Measurements from ENCODE around the gene DNAH17. TPM values are rescaled to one million over a fixed set of nuclear protein-coding genes. Genes with fewer than 3 reads are reported as not detected.

The DNAH17 gene
- total RNA-seq, 1 experiment from 2014 or later: 0.13 TPM

- Mint-ChIP-seq H3K27me3 (ENCODE audit: low read depth) (no peaks in the 10 kb centered on the region), H3K4me3 (no peak overlapping the region), H3K27ac (no peak overlapping the region), H3K4me1 (peaks cover 13 to 14% of the 10 kb centered on the region in 2 experiments; a peak in 3 of 4 replicates), H3K9me3 (no peaks in the 10 kb centered on the region), H3K36me3 (ENCODE audit: insufficient read depth in 1 of 3, low read depth in 3 of 3) (peaks cover 0 to 4% (median 0%) of the 10 kb centered on the region in 3 experiments; a peak in 2 of 7 replicates)
- Histone ChIP-seq H3K79me1 (ENCODE audit: insufficient read depth, low read depth, low read length, poor library complexity, severe bottlenecking) (no peaks in the 10 kb centered on the region), H2BK120ac (ENCODE audit: low read depth, low read length, poor library complexity, severe bottlenecking) (no peak overlapping the region), H4K5ac (ENCODE audit: insufficient read length, low read depth, low read length) (no peak overlapping the region), H3K9ac (ENCODE audit: extremely low read depth, insufficient read length, low read length) (no peak overlapping the region), H3K23me2 (ENCODE audit: insufficient read length, low read depth, low read length, poor library complexity, severe bottlenecking) (no peaks in the 10 kb centered on the region), H2BK20ac (ENCODE audit: low read depth, low read length, poor library complexity, severe bottlenecking) (no peak overlapping the region), H3K18ac (ENCODE audit: insufficient read length, low read depth, low read length) (no peak overlapping the region), H4K8ac (replicated peaks; ENCODE audit: insufficient read length, low read depth, low read length) (no peak overlapping the region), H2BK12ac (ENCODE audit: insufficient read length, low read depth, low read length) (no peak overlapping the region), H3K4ac (ENCODE audit: low read depth, low read length) (no peak overlapping the region), H3K14ac (ENCODE audit: insufficient read depth, low read length) (no peak overlapping the region), H3K79me2 (ENCODE audit: insufficient read depth, low read length) (no peaks in the 10 kb centered on the region), H3K23ac (ENCODE audit: insufficient read length, low read depth, low read length) (no peak overlapping the region), H2AFZ (ENCODE audit: low read length) (no peak overlapping the region), H2BK15ac (ENCODE audit: low read depth, low read length) (no peak overlapping the region), H2BK5ac (ENCODE audit: insufficient read length, low read length) (no peak overlapping the region), H3K56ac (ENCODE audit: insufficient read length, low read depth, low read length) (no peak overlapping the region), H4K20me1 (ENCODE audit: control insufficient read depth, insufficient read depth, insufficient read length) (no peaks in the 10 kb centered on the region), H4K91ac (ENCODE audit: insufficient read length, low read depth, low read length) (no peak overlapping the region), H3K27me3 (ENCODE audit: insufficient read depth, low read length) (no peaks in the 10 kb centered on the region), H3K4me2 (ENCODE audit: insufficient read depth, insufficient read length, low read length) (no peak overlapping the region), H2AK5ac (ENCODE audit: insufficient read length, low read length) (no peak overlapping the region), H3K27ac (ENCODE audit: insufficient read length, low read depth, low read length) (no peak overlapping the region), H3K4me1 (ENCODE audit: insufficient read depth, low read length) (no peaks in the 10 kb centered on the region), H3K9me3 (ENCODE audit: control insufficient read depth, low read depth, low read length) (no peaks in the 10 kb centered on the region), H3T11ph (ENCODE audit: low read length) (no peak overlapping the region)
- WGBS (ENCODE audit: extremely low coverage, insufficient read length, low lambda C conversion rate): no CpG with 5 or more reads among the region's 20 CpGs
- no peak for TF ChIP-seq CTCF (conservative IDR thresholded peaks at IDR 0.05)
- DNase-seq: no peak
Observed at GRCh38 chr17:78537217-78537860, 39.9 kb downstream of the DNAH17 start.

Measured in H9 (cell line).